ENCODE measurements around the gene TMEM88.
A peak's percentile ranks its signal among the peaks of the same experiment; 100 is the strongest.

The TMEM88 gene

GRCh38 chr17:7843257-7843535 is 11.7 kb upstream of the TMEM88 start:
- TF ChIP-seq FOXP2 (optimal IDR thresholded peaks at IDR 0.05; ENCODE audit: borderline replicate concordance, extremely low read depth, extremely low read length, insufficient read depth): no peak
- no peak; the same call in 1 of the 2 replicates for TF ChIP-seq TAF1 (IDR thresholded peaks at IDR 0.05; ENCODE audit: borderline replicate concordance, insufficient read depth, low read length)
- TF ChIP-seq SIN3A (IDR thresholded peaks at IDR 0.05; ENCODE audit: borderline replicate concordance, insufficient read depth, low read length): no peak
- no peak for TF ChIP-seq REST (IDR thresholded peaks at IDR 0.05; ENCODE audit: insufficient read depth in 1 of 2, low read depth in 2 of 2, low read length in 2 of 2)
- no peak for TF ChIP-seq POLR2AphosphoS5 (IDR thresholded peaks at IDR 0.05; ENCODE audit: low read depth, low read length)

GRCh38 chr17:7843536-7844291 is 11.2 kb upstream of the TMEM88 start:
- TF ChIP-seq REST (IDR thresholded peaks at IDR 0.05; ENCODE audit: insufficient read depth in 1 of 2, low read depth in 2 of 2, low read length in 2 of 2): no peak
- TF ChIP-seq FOXP2 (optimal IDR thresholded peaks at IDR 0.05; ENCODE audit: borderline replicate concordance, extremely low read depth, extremely low read length, insufficient read depth): no peak
- peak; percentile 99 for TF ChIP-seq SIN3A (IDR thresholded peaks at IDR 0.05; ENCODE audit: borderline replicate concordance, insufficient read depth, low read length)
- TF ChIP-seq POLR2AphosphoS5 (IDR thresholded peaks at IDR 0.05; ENCODE audit: low read depth, low read length): peak; percentile 58
- no peak for TF ChIP-seq TAF1 (IDR thresholded peaks at IDR 0.05; ENCODE audit: borderline replicate concordance, insufficient read depth, low read length)

GRCh38 chr17:7844292-7845154 is 10.3 kb upstream of the TMEM88 start:
- TF ChIP-seq REST (IDR thresholded peaks at IDR 0.05; ENCODE audit: insufficient read depth in 1 of 2, low read depth in 2 of 2, low read length in 2 of 2): no peak
- no peak for TF ChIP-seq SIN3A (IDR thresholded peaks at IDR 0.05; ENCODE audit: borderline replicate concordance, insufficient read depth, low read length)
- TF ChIP-seq FOXP2 (optimal IDR thresholded peaks at IDR 0.05; ENCODE audit: borderline replicate concordance, extremely low read depth, extremely low read length, insufficient read depth): no peak
- no peak; the same call in none of the 2 replicates for TF ChIP-seq POLR2AphosphoS5 (IDR thresholded peaks at IDR 0.05; ENCODE audit: low read depth, low read length)
- no peak for TF ChIP-seq TAF1 (IDR thresholded peaks at IDR 0.05; ENCODE audit: borderline replicate concordance, insufficient read depth, low read length)

- no peak for TF ChIP-seq FOXP2 (optimal IDR thresholded peaks at IDR 0.05; ENCODE audit: borderline replicate concordance, extremely low read depth, extremely low read length, insufficient read depth)
- no peak for TF ChIP-seq POLR2AphosphoS5 (IDR thresholded peaks at IDR 0.05; ENCODE audit: low read depth, low read length)
- no peak for TF ChIP-seq REST (IDR thresholded peaks at IDR 0.05; ENCODE audit: insufficient read depth in 1 of 2, low read depth in 2 of 2, low read length in 2 of 2)
- no peak for TF ChIP-seq TAF1 (IDR thresholded peaks at IDR 0.05; ENCODE audit: borderline replicate concordance, insufficient read depth, low read length)
- TF ChIP-seq SIN3A (IDR thresholded peaks at IDR 0.05; ENCODE audit: borderline replicate concordance, insufficient read depth, low read length): no peak
These were observed 9.4 kb upstream of the TMEM88 start for GRCh38 chr17:7845359-7846062.

All from PFSK-1 (cell line).